Mesodermal cell (in vitro differentiated cells): ENCODE measurements around the gene MCEMP1.
"Not testable (repeated sequence)": the region's sequence is repeated elsewhere in the genome, so short reads cannot be mapped to it uniquely, and the experiment has no call there.

ENCODE experiments used
- H3K27ac ChIP-seq: 2 replicates; pipeline ENCODE4 v1.7.0; 2013; ENCODE audit warnings: mild to moderate bottlenecking, low read depth, low read length, moderate library complexity; ENCODE audit not compliant: severe bottlenecking
- H3K36me3 ChIP-seq: 2 replicates; pipeline ENCODE4 v1.7.1; 2013; ENCODE audit warnings: mild to moderate bottlenecking, low read length, moderate library complexity; ENCODE audit not compliant: control insufficient read depth, insufficient read depth
- H3K4me1 ChIP-seq: one replicate; pipeline ENCODE4 v1.7.1; 2013; ENCODE audit warnings: mild to moderate bottlenecking, low read length; ENCODE audit not compliant: insufficient read depth, control insufficient read depth, poor library complexity, severe bottlenecking
- H3K4me3 ChIP-seq: 2 replicates; pipeline ENCODE4 v1.7.0; 2013; ENCODE audit warnings: low read length, control low read depth, mild to moderate bottlenecking; ENCODE audit not compliant: insufficient read depth, poor library complexity, severe bottlenecking; ENCODE audit errors: extremely low read depth
- H3K9me3 ChIP-seq: 2 replicates; pipeline ENCODE4 v1.7.1; 2013; ENCODE audit warnings: mild to moderate bottlenecking, low read length, moderate library complexity; ENCODE audit not compliant: control insufficient read depth
- WGBS, 2 experiments: methylation state at CpG; one replicate each; pipeline ENCODE4 v1.1.5; 2013; ENCODE audit warnings: missing lambda C conversion rate in 2 of 2; ENCODE audit not compliant: insufficient coverage in 2 of 2; 5-methylcytosine and 5-hydroxymethylcytosine counted together

The MCEMP1 gene

GRCh38 chr19:7637374-7638256 lies 39.3 kb upstream of the MCEMP1 start:
- H3K4me3 ChIP-seq: peak overlapping the region; percentile 49
- WGBS, 2 experiments: 53 to 54% methylated on average over 14 to 15 of the region's 30 CpGs
- H3K9me3 ChIP-seq: no peaks in the 10 kb centered on the region
- peaks cover 3% of the 10 kb centered on the region for H3K36me3 ChIP-seq
- no peak overlapping the region for H3K27ac ChIP-seq
- H3K4me1 ChIP-seq: no peaks in the 10 kb centered on the region

DNA sequence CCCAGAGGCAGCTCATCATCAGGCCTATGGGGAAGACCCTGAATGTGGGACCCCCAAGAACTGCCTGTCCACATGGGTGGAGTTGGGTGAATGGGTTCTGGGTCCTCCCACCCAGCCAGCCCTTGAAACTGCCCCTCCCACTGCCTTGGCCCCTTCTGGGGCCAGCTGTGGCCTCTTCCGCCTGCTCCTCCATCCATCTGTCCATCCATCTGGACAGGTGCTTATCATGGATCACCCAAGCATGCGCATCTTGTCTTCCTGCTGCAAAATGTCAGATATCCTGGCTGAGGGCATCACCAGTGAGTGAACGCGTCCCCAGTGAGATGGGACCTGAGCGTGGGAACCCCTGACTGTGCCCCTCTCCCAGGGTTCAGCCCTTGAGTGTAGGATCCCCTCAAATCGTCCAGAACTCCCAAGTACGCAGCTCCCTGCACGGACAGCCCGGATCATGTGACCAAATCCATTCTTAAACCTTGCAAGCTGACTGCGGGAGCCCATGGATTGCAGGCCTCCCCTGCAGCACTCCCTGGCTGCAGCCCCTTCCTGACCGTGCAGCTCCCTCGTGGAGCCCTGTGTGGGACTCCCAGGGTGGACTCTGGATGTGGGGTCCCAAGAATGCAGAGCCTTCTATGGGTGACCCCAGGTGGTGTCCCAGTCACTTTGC lies 38.0 kb upstream of the MCEMP1 start:
- Histone ChIP-seq H3K9me3 (no peaks in the 10 kb centered on the region), H3K36me3 (no peaks in the 10 kb centered on the region)
- 82 to 92% methylated on average over 12 of the region's 12 CpGs for WGBS, 2 experiments

DNA sequence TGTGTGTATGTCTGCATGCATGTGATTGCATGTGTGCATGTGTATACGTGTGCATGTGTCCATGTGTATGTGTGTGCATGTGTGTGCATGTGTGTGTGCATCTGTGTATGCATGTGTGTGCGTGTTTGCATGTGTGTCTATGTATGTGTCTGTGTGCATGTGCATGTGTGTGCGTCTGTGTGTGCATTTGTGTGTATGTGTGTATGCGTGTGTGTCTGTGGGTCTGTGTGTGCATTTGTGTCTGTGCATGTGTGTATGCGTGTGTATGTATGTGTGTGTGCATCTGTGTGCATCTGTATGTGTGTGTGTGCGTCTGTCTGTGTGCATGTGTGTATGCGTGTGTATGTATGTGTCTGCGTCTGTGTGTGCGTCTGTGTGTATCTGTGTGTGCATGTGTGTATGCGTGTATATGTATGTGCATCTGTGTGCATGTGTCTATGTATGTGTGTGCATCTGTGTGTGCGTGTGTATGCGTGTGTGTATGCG lies 37.0 kb upstream of the MCEMP1 start:
- 94% methylated on average over 11 to 13 of the region's 13 CpGs for WGBS, 2 experiments
- Histone ChIP-seq H3K9me3 (no peaks in the 10 kb centered on the region), H3K4me1 (no peaks in the 10 kb centered on the region), H3K36me3 (no peaks in the 10 kb centered on the region), H3K4me3 (no peak overlapping the region), H3K27ac (no peak overlapping the region)

More for the DNA sequence above, 38.0 kb upstream of the MCEMP1 start:
- H3K27ac ChIP-seq: no peak overlapping the region
- H3K4me3 ChIP-seq: no peak overlapping the region
- H3K4me1 ChIP-seq: no peaks in the 10 kb centered on the region

DNA sequence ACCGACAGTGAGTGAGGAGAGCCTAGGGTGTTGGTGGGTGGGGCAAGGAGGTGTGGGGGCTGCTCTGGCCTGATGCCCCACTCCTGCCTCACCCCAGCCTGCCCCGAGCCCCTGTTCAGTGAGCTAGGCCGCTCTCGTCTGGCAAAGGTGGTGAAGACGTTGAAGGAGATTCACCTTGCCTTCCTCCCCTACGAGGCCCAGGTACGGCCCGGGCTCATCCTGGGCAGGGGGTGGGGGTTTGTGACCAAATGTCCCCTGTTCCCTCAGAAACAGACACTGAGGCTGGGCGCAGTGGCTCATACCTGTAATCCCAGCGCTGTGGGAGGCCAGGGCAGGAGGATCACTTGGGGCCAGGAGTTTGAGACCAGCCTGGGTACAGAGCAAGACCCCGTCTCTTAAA lies 36.1 kb upstream of the MCEMP1 start:
- H3K4me1 ChIP-seq: no peaks in the 10 kb centered on the region
- H3K4me3 ChIP-seq: no peak overlapping the region
- WGBS, 2 experiments: 95 to 100% methylated on average over 6 to 9 of the region's 11 CpGs
- H3K9me3 ChIP-seq: no peaks in the 10 kb centered on the region
- no peak overlapping the region for H3K27ac ChIP-seq
- H3K36me3 ChIP-seq: no peaks in the 10 kb centered on the region

DNA sequence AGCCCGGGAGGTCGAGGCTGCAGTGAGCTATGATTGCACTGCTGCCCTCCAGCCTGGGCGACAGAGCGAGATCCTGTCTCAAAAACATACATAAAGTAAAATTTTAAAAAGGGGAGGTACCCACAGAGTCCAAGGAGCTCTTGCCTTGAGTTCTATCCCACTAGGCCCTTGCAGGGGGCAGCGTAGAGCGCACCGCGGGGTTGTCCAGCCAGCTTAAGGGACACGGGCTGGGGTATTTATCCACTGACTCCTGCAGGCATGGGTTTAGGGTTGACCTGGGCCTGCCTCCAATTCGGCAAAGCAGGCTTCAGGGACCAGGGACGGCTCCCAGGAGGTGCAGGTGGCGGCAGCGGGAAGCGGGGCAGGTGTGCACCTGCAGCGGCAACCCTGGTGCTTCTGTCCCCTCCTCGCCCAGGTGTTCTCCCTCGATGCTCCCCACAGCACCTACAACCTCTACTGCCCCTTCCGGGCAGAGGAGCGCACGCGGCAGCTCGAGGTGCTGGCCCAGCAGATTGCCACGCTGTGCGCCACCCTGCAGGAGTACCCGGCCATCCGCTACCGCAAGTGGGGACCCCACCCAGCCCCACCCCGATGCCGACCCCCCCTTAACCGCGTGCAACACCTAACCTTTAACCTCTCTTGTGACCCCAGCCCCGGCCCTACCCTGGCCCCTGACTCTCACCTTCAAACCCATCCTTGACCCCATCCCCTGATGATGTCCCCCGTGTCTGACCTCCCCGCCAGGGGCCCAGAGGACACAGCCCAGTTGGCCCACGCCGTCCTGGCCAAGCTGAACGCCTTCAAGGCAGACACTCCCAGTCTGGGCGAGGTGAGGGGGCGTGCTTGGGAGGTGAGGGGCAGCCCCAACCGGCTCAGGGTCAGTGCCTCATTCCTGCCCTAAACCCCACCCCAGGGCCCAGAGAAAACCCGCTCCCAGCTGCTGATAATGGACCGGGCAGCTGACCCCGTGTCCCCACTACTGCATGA lies 35.3 kb upstream of the MCEMP1 start:
- WGBS, 2 experiments: 86 to 90% methylated on average over 30 to 32 of the region's 43 CpGs
- H3K27ac ChIP-seq: no peak overlapping the region
- no peaks in the 10 kb centered on the region for H3K36me3 ChIP-seq
- H3K4me1 ChIP-seq: no peaks in the 10 kb centered on the region
- no peaks in the 10 kb centered on the region for H3K9me3 ChIP-seq
- H3K4me3 ChIP-seq: no peak overlapping the region

GRCh38 chr19:7642295-7643030 lies 34.4 kb upstream of the MCEMP1 start:
- 96% methylated on average over 18 to 22 of the region's 27 CpGs for WGBS, 2 experiments
- Histone ChIP-seq H3K27ac (no peak overlapping the region), H3K4me3 (no peak overlapping the region), H3K36me3 (no peaks in the 10 kb centered on the region), H3K9me3 (no peaks in the 10 kb centered on the region), H3K4me1 (no peaks in the 10 kb centered on the region)

- no peaks in the 10 kb centered on the region for H3K4me1 ChIP-seq
- no peak overlapping the region for H3K27ac ChIP-seq
- no peaks in the 10 kb centered on the region for H3K36me3 ChIP-seq
- WGBS, 2 experiments: 91 to 96% methylated on average over 4 to 5 of the region's 8 CpGs
- no peak overlapping the region for H3K4me3 ChIP-seq
- H3K9me3 ChIP-seq: no peaks in the 10 kb centered on the region
Measured at GRCh38 chr19:7643031-7643415, 33.9 kb upstream of the MCEMP1 start.

GRCh38 chr19:7643629-7644549 lies 33.0 kb upstream of the MCEMP1 start:
- H3K4me3 ChIP-seq, H3K4me1 ChIP-seq, H3K36me3 ChIP-seq, H3K27ac ChIP-seq, H3K9me3 ChIP-seq: not testable (repeated sequence)
- 74 to 80% methylated on average over 6 to 10 of the region's 10 CpGs for WGBS, 2 experiments

- Histone ChIP-seq H3K4me1 (no peaks in the 10 kb centered on the region), H3K4me3 (no peak overlapping the region), H3K36me3 (no peaks in the 10 kb centered on the region), H3K27ac (no peak overlapping the region), H3K9me3 (no peaks in the 10 kb centered on the region)
- 94 to 96% methylated on average over 16 to 17 of the region's 20 CpGs for WGBS, 2 experiments
Measured at GRCh38 chr19:7644550-7644877, 32.4 kb upstream of the MCEMP1 start.
